ENCODE measurements around the gene TEC. TPM values are rescaled to one million over a fixed set of nuclear protein-coding genes. Genes with fewer than 3 reads are reported as not detected.

The TEC gene
- total and polyA plus RNA-seq, 3 donors from 2014 or later = 3.5 to 10.8 (median 9.2) TPM

DNA sequence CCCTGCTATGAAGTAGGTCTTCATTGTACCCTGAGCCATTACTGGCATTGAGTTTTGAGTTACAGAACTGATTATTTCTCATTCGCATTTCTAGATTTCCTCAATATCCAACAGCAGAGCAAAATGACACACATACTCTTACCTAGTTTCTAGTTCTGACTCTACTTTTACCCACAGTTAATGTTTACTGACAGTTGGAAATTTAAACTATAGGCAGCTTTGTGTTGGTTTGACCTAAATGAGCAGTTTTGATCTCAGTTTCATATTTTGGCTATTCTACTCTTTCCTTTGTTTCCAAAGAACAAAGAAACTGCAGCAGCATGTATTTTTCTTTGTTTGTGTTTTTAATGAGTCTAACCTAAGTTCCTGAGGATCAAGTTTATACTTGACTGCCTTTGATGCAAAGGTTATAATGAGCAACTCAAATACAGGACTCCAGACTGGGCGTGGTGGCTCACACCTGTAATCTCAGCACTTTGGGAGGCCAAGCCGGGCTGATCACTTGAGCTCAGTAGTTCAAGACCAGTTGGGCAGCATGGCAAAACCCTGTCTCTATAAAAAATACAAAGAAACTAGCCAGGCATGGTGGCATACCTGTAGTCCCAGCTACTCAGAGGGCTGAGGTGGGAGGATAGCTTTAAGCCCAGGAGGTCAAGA, 166.0 kb downstream of the TEC start:
- WGBS, 2 donors = 78 to 98% methylated on average over 3 of the region's 3 CpGs
- Histone ChIP-seq H3K27me3 (no peaks in the 10 kb centered on the region), H3K27ac (no peak overlapping the region), H3K4me3 (no peak overlapping the region), H3K9me3 (no peaks in the 10 kb centered on the region), H3K36me3 (ENCODE audit: low read depth, missing control alignments) (no peaks in the 10 kb centered on the region), H3K4me1 (no peaks in the 10 kb centered on the region)
- intact Hi-C loops (cut with DNase I; ENCODE audit: low total_unique reads) = no loop called here
- TF ChIP-seq, protein P1, sequence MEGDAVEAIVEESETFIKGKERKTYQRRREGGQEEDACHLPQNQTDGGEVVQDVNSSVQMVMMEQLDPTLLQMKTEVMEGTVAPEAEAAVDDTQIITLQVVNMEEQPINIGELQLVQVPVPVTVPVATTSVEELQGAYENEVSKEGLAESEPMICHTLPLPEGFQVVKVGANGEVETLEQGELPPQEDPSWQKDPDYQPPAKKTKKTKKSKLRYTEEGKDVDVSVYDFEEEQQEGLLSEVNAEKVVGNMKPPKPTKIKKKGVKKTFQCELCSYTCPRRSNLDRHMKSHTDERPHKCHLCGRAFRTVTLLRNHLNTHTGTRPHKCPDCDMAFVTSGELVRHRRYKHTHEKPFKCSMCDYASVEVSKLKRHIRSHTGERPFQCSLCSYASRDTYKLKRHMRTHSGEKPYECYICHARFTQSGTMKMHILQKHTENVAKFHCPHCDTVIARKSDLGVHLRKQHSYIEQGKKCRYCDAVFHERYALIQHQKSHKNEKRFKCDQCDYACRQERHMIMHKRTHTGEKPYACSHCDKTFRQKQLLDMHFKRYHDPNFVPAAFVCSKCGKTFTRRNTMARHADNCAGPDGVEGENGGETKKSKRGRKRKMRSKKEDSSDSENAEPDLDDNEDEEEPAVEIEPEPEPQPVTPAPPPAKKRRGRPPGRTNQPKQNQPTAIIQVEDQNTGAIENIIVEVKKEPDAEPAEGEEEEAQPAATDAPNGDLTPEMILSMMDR (IDR thresholded peaks at IDR 0.05) = no peak
- no peak for TF ChIP-seq POLR2A (IDR thresholded peaks at IDR 0.05)
- no peak for DNase-seq

DNA sequence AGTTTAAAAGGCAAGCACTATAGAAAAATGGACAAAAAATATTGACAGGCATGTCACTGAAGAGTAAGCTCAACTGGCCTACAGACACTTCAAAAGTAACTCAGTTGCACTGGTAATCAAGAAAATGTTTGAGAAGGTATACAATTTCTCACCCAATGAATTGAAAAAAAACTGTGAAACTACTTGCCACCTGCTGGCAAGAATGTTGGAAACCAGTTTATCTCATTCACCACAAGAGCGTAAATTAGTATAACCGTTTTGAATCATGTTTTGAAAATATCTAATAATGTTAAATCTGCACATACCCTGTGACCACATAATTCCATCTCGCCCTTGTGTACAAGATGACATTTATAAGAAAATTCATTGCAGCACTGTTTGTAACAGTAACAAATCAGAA, 167.3 kb downstream of the TEC start:
- DNase-seq = no peak
- Histone ChIP-seq H3K27me3 (no peaks in the 10 kb centered on the region), H3K36me3 (ENCODE audit: low read depth, missing control alignments) (no peaks in the 10 kb centered on the region), H3K4me1 (no peaks in the 10 kb centered on the region), H3K4me3 (no peak overlapping the region), H3K27ac (no peak overlapping the region), H3K9me3 (no peaks in the 10 kb centered on the region)
- intact Hi-C loops (cut with DNase I; ENCODE audit: low total_unique reads) = no loop called here
- TF ChIP-seq, protein P1 (IDR thresholded peaks at IDR 0.05) = no peak
- no peak for TF ChIP-seq POLR2A (IDR thresholded peaks at IDR 0.05)
- 80 to 83% methylated on average over 3 of the region's 3 CpGs for WGBS, 2 donors

DNA sequence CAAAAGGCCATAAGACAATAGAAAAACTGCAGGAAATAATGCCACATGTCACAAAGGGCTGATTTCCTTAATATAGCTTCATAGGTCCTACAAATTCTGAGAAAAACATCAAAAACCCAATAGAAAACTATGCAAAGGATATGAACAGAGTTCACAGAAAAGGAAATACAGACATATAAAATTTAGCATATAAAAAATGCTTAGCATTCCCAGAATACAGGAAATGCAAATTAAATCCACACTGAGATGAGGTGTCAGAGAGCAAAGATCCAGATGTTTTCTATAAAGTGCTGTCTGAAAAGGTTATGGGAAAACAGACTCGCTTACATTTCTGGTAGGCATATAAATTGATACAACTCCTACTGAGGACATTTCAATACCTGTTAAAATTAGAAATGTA, 169.4 kb downstream of the TEC start:
- intact Hi-C loops (cut with DNase I; ENCODE audit: low total_unique reads) = no loop called here
- Histone ChIP-seq H3K4me3 (no peak overlapping the region), H3K27ac (no peak overlapping the region), H3K9me3 (no peaks in the 10 kb centered on the region), H3K36me3 (ENCODE audit: low read depth, missing control alignments) (no peaks in the 10 kb centered on the region), H3K4me1 (no peaks in the 10 kb centered on the region), H3K27me3 (no peaks in the 10 kb centered on the region)
- 44 to 48% methylated on average over 1 of the region's 1 CpG for WGBS, 2 donors
- DNase-seq = no peak
- TF ChIP-seq, protein P1 (IDR thresholded peaks at IDR 0.05) = no peak
- no peak for TF ChIP-seq POLR2A (IDR thresholded peaks at IDR 0.05)

DNA sequence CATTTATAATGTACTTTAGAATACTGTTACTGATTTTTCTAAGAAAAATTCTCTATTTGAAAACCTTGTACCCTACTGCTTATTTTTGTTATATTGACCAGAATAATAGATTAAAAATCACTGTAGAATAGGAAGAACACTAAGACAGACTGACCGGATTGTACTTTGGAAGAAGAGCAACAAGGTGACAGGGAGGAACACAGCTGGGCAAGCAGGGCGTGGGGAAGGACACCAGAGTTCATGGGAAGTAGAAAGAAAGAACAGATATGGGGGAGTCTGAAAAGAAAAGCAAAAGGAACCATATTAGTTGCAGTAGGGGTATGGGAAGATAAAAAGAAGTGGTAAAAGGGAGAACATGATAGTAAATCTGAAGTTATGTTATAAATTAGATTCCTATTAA, 174.2 kb downstream of the TEC start:
- intact Hi-C loops (cut with DNase I; ENCODE audit: low total_unique reads) = no loop called here
- H3K27ac ChIP-seq = no peak overlapping the region
- no peaks in the 10 kb centered on the region for H3K9me3 ChIP-seq
- no peaks in the 10 kb centered on the region for H3K36me3 ChIP-seq (ENCODE audit: low read depth, missing control alignments)
- no peak overlapping the region for H3K4me3 ChIP-seq
- H3K4me1 ChIP-seq = no peaks in the 10 kb centered on the region
- TF ChIP-seq POLR2A (IDR thresholded peaks at IDR 0.05) = no peak
- TF ChIP-seq, protein P1 (IDR thresholded peaks at IDR 0.05) = no peak
- WGBS, 2 donors = 53 to 59% methylated on average over 2 of the region's 2 CpGs
- H3K27me3 ChIP-seq = no peaks in the 10 kb centered on the region
- DNase-seq = no peak

DNA sequence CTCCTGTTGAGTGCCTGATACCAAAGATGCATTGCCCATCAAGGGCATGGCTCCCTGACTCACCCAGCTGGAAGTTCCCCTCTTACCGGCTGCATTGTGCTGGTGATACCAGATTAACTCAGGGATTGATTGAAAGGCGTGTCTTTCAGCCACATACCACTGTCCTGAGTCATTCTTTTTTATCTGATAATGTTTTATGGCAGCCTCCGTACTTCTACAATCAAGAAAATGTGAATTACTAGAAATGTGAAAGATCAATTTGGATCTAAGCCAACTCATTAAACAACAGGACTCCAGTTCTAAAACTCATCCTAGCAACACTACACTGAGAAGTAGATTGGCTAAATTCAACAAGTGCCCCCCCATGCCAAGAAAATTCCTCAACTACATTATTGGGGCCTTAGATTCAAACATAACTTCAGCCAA, 175.6 kb downstream of the TEC start:
- H3K36me3 ChIP-seq (ENCODE audit: low read depth, missing control alignments) = no peaks in the 10 kb centered on the region
- no peak for TF ChIP-seq POLR2A (IDR thresholded peaks at IDR 0.05)
- TF ChIP-seq, protein P1 (IDR thresholded peaks at IDR 0.05) = no peak
- H3K27me3 ChIP-seq = no peaks in the 10 kb centered on the region
- 41% methylated on average over 3 of the region's 3 CpGs for whole genome bisulfite sequencing, 2 donors
- no peaks in the 10 kb centered on the region for H3K4me1 ChIP-seq
- H3K4me3 ChIP-seq = no peak overlapping the region
- intact Hi-C loops (cut with DNase I; ENCODE audit: low total_unique reads) = no loop called here
- no peak overlapping the region for H3K27ac ChIP-seq
- DNase-seq = no peak
- no peaks in the 10 kb centered on the region for H3K9me3 ChIP-seq

Data from testis (tissue), 3 donors.